GM10847 (cell line): ENCODE data around the gene TMEM18.

Experiments
- POLR2A ChIP-seq: IDR thresholded peaks from 2 replicates; pipeline ENCODE4 v1.6.1; 2011; ENCODE audit not compliant: insufficient read length; ENCODE audit errors: extremely low read depth

Gene TMEM18

DNA sequence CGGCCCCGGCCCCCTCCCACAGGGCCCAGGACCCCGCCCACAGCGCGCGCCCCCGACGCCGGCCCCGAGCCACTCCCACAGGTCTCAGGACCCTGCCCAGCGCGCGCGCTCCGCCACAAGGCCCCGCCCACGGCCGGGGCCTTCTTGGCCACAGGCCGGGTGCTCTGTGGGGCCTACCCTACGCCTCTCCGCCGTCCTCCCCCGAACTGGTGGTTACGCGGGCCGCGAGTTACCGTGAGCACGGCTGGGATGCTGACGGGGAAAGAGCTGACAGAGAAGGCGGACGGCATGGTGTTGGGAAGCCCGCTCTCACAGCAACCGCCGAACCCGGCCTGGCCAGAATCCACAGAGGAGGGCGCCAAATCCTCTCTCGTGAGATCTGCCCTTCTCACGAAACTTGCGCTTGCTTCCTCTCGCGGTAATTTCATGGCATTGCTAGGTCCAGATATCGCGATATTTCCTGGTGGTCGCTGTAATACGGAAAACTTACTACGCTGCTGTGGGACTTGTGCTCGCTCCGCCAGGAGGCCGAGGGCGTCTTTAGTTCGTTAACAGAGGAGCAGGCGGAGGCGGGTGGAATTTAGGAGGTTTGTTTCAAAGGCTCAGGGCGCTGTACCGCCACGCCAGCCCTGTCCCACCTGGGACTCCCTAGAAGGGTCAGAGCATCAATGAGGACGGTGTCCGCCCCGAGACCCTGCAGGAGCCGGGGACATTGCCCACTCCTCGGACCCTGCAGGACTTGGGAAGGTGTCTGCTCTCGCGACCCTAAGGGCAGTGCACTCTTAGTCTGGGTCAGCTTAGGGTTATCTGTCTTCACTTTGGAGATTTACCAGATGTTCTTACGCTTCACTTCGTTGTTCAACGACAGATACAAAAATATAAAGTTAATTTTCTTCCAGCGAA lies at the start of gene TMEM18:
TMEM18 (minus strand) TSS at position 351 of the 903 bp plus-strand sequence; CDS start at position 290, 61 bp downstream.
- peak; percentile 90 for TF ChIP-seq POLR2A

DNA sequence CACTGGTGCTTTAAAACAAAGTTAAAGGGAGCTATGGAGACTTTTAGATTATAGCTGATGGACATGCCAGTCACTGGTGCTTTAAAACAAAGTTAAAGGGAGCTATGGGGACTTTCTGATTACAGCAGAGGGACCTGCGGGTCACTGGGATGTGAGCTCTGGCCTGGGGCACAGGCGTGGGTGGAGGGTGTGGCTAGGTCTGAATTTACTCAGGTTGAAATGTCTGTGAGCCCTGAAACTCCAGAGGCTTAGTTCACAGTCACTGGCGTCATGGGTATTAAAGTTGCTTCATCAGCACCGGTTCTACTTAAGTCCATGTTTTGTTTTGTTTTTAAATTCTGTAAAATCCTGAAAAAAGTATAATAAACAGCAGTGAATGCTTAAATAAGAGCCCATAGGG lies 49.0 kb upstream of the TMEM18 start:
- no peak for TF ChIP-seq POLR2A

DNA sequence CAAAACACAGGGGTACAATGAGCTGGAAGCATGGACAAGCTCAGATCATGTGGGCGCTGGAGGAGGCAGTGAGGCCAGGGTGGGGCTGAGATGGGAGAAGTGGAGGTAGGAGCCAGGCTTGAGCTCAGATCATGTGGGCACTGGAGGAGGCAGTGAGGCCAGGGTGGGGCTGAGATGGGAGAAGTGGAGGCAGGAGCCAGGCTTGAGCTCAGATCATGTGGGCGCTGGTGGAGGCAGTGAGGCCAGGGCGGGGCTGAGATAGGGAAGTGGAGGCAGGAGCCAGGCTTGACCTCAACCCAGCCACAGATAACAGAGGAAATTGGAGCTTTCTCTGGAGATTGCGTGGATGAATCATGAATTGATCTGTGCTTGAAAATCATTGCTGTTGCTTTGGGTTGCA lies 48.3 kb upstream of the TMEM18 start:
- TF ChIP-seq POLR2A, result no peak

DNA sequence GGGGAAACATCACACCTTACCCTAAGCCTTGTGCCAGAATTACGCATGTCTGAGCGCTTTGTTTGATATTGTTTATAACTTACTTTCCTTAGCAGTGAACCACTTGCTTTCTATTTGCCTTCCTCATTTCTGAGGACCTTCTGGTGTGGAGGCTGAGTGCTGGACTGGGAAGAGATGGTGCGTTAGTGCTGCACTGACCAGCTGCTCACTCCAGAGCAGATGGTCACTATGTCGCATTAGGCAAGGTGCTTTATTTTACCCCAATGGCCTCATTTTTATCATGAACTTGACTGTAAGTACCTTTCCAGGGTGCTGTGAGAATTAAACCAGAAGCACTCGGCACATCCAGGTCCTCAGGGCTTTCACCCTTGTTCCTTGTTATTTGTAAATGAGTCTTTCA lies 46.6 kb upstream of the TMEM18 start:
- TF ChIP-seq POLR2A, result no peak

DNA sequence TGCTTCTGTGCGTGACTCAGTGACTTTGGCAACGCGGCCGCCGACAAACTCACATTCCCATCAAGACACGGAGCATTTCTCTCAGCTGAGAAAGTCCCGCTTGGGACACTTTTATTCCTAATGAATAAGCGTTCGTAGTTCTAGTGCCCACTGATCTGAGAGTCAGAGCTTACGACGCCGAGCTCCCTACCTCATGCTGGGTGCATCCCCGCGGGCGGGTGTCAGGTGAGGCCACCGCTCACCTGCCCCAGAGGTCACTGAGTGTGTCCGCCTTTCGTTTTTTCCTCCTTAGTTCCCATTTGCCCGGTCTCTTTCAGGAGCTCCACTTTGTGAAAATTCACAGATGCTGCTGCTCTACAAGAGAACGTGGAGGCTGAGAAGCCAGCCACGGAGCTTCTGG lies 43.6 kb upstream of the TMEM18 start:
- TF ChIP-seq POLR2A, result no peak

DNA sequence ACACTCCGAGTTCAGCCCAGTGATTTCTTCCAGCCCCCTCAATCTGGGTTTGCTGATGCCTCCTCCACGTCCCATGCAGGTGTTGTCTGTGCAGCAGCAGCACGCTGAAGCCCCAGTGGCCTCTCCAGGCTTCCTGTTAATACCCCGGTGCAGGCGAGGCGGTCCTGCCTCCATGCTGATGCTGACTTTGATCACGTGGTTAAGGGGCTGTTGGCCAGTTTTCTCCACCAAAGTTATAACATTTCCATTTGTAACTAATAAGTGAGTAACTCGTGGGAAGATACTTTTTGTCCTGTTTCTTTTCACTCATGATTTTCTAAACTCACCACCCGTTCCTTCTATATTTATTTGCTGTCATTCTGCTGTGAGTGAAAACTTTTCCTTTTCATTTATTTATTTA lies 42.5 kb upstream of the TMEM18 start:
- no peak for TF ChIP-seq POLR2A

DNA sequence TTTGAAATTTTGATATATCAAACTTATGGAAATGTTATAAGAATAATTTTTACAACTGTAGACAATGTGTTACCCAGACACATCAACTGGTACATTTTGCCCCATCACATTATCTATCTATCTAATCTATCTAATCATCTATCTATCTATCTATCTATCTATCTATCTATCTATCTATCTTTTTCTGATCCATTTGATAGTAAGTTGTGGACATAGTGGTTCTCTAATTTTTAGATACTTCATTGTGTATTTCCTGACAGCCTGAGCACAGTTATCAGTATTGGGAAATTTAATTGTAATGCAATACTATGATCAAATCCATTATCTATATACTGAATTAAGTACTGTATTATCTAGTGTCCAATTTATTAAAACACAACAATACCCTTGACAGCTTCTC lies 42.0 kb upstream of the TMEM18 start:
- TF ChIP-seq POLR2A, result no peak

DNA sequence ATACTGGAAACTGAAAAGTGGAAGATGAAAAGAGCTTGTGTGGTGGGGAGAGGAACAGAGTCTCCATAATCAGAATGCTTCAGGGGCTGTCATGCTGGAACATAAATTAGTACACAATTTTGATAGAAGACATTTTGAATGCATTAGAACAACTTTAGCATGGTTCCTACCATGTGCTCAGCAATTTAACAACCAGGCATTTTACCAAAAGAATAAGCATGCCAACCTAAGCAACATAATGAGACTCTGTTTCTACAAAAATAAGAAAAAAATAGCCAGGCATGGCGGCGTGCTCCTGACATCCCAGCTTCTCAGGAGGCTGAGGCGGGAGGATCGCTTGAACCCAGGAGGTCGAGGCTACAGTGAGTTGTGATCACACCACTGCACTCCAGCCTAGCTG lies 40.5 kb upstream of the TMEM18 start:
- no peak for TF ChIP-seq POLR2A

DNA sequence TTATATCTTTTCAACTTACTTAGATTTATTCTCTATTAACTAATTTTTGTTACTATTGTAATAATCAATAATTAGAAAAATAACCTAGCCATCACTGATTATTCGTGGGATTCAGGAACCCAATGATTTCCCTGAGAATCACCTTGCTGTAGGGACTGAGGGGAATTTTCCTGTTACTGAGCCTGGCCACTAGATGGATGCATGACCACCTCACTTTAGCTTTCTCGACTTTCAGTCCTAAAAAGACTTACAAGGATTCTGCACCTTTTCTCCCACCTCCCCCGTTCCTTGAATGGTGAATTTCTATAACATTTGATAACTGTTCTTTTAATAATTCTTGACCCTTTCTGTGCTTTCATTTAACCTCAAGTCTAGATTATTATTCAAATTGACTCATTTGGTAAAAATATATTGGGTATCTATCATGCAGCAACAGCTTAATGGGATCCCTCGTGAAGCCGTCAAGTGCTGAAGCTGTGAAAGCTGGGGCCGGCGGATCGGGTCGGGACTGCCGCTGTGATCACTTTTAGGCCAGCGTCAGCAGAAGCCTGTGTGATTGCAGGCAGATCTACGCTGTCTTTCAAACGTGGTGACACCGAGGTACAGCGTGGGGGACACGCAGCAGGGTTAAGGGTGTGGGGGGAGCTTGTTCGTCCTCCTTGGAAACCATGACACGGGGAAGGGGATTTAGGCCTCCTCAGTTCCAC lies 38.8 kb upstream of the TMEM18 start:
- TF ChIP-seq POLR2A, result no peak

DNA sequence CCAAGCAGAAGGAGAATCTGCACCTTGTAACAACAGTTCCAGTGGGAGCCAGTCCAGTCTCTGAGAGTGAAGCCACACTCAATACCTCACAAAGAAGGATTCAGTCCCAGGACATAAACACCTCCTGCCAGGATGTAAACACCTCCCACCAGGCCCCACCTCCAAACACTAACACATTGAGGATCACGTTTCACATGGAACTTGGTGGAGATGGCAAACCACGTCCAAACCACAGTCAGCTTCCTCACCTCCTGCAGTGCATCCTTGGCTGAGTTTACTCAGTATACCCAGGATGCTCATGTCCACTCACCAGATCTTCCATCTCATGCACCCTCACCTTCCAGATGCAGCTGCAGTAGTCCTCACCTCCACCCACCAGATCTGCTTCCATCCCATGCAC lies 37.8 kb upstream of the TMEM18 start:
- no peak for TF ChIP-seq POLR2A

DNA sequence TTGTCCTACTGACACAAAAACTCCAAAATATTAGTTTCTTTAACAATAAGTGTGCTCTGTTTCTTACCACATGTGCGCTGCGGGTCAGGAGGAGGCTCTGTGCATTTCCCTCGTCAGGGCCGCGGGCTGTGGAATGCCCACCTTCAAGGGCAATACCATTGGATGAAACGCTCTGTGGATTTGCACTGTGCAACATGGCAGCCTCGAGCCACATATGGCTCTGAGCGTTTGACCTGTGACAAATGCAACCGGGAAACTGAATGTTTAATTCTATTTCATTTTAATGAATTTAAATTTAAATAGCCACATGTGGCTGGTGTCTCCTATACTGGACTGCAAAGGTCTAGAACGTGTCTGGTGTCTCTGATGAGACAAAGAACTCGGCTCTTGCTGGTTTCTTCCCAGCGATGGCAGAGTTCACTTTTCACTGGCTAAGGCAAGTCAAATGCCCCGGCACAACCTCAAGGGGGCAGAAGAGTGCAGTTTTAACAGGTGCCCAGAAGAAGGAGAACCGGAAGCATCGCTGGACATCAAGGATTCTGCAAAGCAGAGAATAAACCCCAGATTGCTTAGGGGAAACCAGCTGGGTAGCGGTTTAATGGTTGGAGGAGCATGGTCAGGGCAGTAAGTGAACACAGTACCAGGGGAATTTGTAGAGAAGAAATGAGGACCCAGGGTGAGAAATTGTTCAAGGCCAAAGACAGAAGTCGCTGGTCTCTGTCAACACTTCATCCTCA lies 37.0 kb upstream of the TMEM18 start:
- TF ChIP-seq POLR2A, result no peak

DNA sequence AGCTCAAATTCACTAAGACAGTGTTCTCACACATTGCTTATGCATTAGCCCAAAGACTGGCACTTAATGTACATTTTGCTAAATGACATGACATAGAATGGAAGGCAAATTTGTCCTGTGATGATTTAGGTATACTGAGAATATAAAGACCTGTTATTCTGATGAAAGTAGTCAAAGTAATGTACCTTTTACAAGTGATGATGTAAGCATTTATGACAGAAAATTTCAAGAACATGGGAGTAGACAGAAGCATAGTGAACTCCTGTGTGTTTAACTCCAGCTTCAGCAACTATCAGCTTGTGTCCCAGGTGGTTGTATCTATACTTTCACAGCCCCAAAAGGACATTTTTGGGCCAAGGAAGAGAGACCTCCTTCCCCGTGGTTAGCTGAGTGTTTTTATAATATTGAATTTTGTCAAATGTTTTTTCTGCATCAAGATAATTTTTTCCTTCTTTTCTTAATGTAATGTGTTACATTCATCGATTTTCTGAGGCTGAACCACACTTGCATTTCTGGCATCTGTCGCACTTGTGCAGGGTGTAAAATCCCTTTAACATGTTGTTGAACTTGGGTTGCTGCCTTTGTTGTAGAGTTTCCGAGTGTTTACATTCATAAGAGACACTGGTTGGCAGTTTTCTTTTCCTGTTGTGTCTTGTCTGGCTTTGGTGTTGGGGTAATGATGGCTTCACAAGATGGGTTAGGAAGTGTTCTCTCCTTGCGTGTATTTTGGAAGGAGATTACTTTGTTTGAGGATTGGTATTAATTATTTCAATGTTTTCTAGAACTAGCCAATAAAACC lies 33.9 kb upstream of the TMEM18 start:
- TF ChIP-seq POLR2A, result no peak

DNA sequence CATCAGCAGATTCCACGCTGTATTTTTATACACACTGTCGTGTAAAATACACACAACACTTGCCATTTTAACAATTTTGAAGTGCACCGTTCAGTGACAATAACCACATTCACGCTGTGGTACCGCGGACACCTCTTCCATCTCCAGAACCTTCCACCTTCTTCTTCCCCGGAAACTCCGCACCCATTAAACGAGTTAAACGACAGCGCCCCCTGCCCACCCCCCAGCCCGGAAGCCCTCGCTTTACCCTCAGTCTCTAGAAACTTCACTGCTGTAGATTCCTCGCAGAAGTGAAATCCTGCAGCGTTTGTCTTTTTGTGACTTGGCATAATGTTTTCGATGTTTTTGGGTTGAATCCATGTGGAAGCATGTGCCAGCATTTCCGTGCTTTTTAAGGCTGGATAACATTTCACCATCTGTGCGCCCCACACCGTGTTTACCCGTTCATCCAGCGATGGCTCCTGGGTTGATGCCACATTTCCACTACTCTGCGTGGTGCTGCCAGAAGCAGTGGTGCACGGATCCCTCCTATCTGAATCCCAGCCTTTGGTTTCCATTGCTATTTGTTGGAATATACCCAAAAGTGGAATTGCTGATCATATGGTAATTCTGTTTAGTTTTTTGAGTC lies 32.0 kb upstream of the TMEM18 start:
- no peak for TF ChIP-seq POLR2A

DNA sequence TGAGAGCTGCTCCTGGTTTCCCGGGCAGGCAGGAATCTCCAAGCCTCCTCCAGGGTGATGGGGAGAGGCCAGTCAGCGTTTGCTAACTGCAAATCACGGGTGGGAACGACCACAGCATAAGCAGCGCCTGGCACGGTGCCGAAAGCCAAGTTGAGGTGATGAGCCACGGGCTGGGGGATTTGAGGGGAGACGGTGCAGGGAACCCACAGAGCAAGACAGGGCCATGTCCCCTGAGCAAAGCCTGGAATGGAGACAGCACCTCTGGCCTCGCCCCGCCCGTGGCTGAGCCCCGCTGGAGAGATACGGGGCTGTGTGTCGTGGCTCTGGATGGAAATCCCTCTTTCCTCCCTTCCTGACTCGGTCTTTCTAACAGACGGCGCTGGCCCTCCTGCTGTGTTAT lies 31.5 kb upstream of the TMEM18 start:
- no peak for TF ChIP-seq POLR2A
